SK-N-SH (cell line): Measurements from ENCODE around the gene S100A13. TPM values are rescaled to one million over a fixed set of nuclear protein-coding genes. Genes with fewer than 3 reads are reported as not detected.

Experiments used
- CTCF ChIA-PET: fragments of 300-600, 350-600 bp; formaldehyde crosslinking; extraction: SDS; loops from one replicate; lab custom pipeline; 2021; lab: Yijun Ruan, JAX
- POLR2A ChIA-PET: fragments of 350-600 bp; sonication (Branson Sonifier 250); formaldehyde crosslinking; extraction: SDS; loops from one replicate; lab custom pipeline; 2020; ENCODE audit warnings: antibody characterized with exemption, inconsistent platforms; lab: Yijun Ruan, JAX
- DNase-seq: peaks from one replicate; pipeline ENCODE4 v3.0.0; 2012
- H2AFZ ChIP-seq: fragments of 200-600 bp; sonication (generic); 2 replicates; pipeline ENCODE4 v1.8.1; 2016; ENCODE audit warnings: antibody characterized with exemption, mild to moderate bottlenecking, low read depth
- H3F3A ChIP-seq: fragments of 200-600 bp; sonication (generic); replicated peaks from 2 replicates; pipeline ENCODE3; 2016; ENCODE audit warnings: antibody characterized with exemption, mild to moderate bottlenecking; ENCODE audit not compliant: insufficient read depth
- H3K27ac ChIP-seq, 2 experiments: fragments of 200-500 bp in 1 of 2; fragments of 200-600 bp in 1 of 2; sonication (Bioruptor generic) in 1 of 2; sonication (generic), shearing (Covaris generic) in 1 of 2; 2 replicates each; pipeline versions ENCODE4 v1.5.1 to v1.6.1; 2014 to 2016; ENCODE audit warnings: low read depth in 2 of 2, inconsistent platforms in 1 of 2, low read length in 1 of 2, mild to moderate bottlenecking in 1 of 2, mixed read lengths in 1 of 2
- H3K27me3 ChIP-seq: fragments of 200-600 bp; sonication (generic), shearing (Covaris generic); 2 replicates; pipeline ENCODE4 v1.6.1; 2016; ENCODE audit warnings: mixed run types; ENCODE audit not compliant: insufficient read depth
- H3K36me3 ChIP-seq, 2 experiments: fragments of 200-500 bp in 1 of 2; fragments of 200-600 bp in 1 of 2; sonication (Bioruptor generic) in 1 of 2; sonication (generic) in 1 of 2; replicated peaks in 1 of 2; 2 replicates each; pipeline versions ENCODE3 to v1.5.1; 2014 to 2016; ENCODE audit warnings: low read length in 1 of 2, mild to moderate bottlenecking in 1 of 2; ENCODE audit not compliant: insufficient read depth in 2 of 2, control insufficient read depth in 1 of 2
- H3K4me1 ChIP-seq, 2 experiments: fragments of 200-500 bp in 1 of 2; fragments of 200-600 bp in 1 of 2; sonication (Bioruptor generic) in 1 of 2; sonication (generic), shearing (Covaris generic) in 1 of 2; 2 replicates each; pipeline versions ENCODE4 v1.5.1 to v1.6.1; 2014 to 2016; ENCODE audit warnings: low read depth in 1 of 2, low read length in 1 of 2, mixed run types in 1 of 2; ENCODE audit not compliant: insufficient read depth in 2 of 2, control insufficient read depth in 1 of 2
- H3K4me2 ChIP-seq: fragments of 200-600 bp; sonication (generic), shearing (Covaris generic); 2 replicates; pipeline ENCODE4 v1.6.1; 2017; ENCODE audit warnings: mixed run types
- H3K4me3 ChIP-seq, 2 experiments: fragments of 200-500 bp in 1 of 2; fragments of 200-600 bp in 1 of 2; sonication (Bioruptor generic) in 1 of 2; sonication (generic), shearing (Covaris generic) in 1 of 2; 2 replicates each; pipeline versions ENCODE4 v1.5.1 to v1.8.1; 2014 to 2016; ENCODE audit warnings: low read depth in 2 of 2, inconsistent platforms in 1 of 2, low read length in 1 of 2, mild to moderate bottlenecking in 1 of 2, mixed read lengths in 1 of 2, moderate library complexity in 1 of 2
- H3K79me2 ChIP-seq: fragments of 200-600 bp; sonication (generic); 2 replicates; pipeline ENCODE4 v1.8.1; 2017; ENCODE audit warnings: mild to moderate bottlenecking; ENCODE audit not compliant: insufficient read depth
- H3K9ac ChIP-seq: fragments of 200-600 bp; sonication (generic); 2 replicates; pipeline ENCODE4 v1.6.1; 2017; ENCODE audit warnings: mixed run types
- H3K9me2 ChIP-seq: fragments of 200-600 bp; sonication (generic); 2 replicates; pipeline ENCODE4 v1.6.1; 2017; ENCODE audit warnings: mixed run types
- H3K9me3 ChIP-seq: fragments of 200-600 bp; sonication (generic); 2 replicates; pipeline ENCODE4 v1.6.1; 2017; ENCODE audit warnings: mixed run types, mild to moderate bottlenecking, moderate library complexity
- H4K20me1 ChIP-seq: fragments of 200-600 bp; sonication (generic); 2 replicates; pipeline ENCODE4 v1.6.1; 2017; ENCODE audit warnings: mild to moderate bottlenecking, mixed run types; ENCODE audit not compliant: insufficient read depth
- CHD2 ChIP-seq: fragments of 150-350 bp; IDR thresholded peaks from 2 replicates; pipeline ENCODE4 v1.6.1; 2018; ENCODE audit warnings: low read length; ENCODE audit not compliant: partially characterized antibody
- ELF1 ChIP-seq: IDR thresholded peaks from 2 replicates; pipeline ENCODE4 v1.4.0; 2012
- EZH2phosphoT487 ChIP-seq: fragments of 200-600 bp; sonication (generic); IDR thresholded peaks from 2 replicates; pipeline ENCODE4 v1.6.1; 2017; ENCODE audit warnings: low read depth, mixed run types, mild to moderate bottlenecking, antibody characterized with exemption, moderate library complexity, borderline replicate concordance
- FOXM1 ChIP-seq: IDR thresholded peaks from 2 replicates; pipeline ENCODE4 v1.4.0; 2012; ENCODE audit warnings: low read depth, mild to moderate bottlenecking
- MXI1 ChIP-seq: IDR thresholded peaks from 2 replicates; pipeline ENCODE4 v1.6.1; 2012; ENCODE audit warnings: mild to moderate bottlenecking, low read depth, low read length, improper control_type of control experiment
- POLR2AphosphoS5 ChIP-seq: IDR thresholded peaks from 2 replicates; pipeline ENCODE4 v1.6.1; 2012; ENCODE audit warnings: low read depth, low read length
- RAD21 ChIP-seq: IDR thresholded peaks from 2 replicates; pipeline ENCODE4 v1.6.1; 2012; ENCODE audit warnings: mild to moderate bottlenecking, low read length
- RCOR1 ChIP-seq: fragments of 150-350 bp; IDR thresholded peaks from 2 replicates; pipeline ENCODE4 v1.6.1; 2017; ENCODE audit warnings: antibody characterized with exemption, low read length
- RFX5 ChIP-seq: IDR thresholded peaks from 2 replicates; pipeline ENCODE4 v1.6.1; 2012; ENCODE audit warnings: mild to moderate bottlenecking, improper control_type of control experiment, low read length
- TAF1 ChIP-seq: IDR thresholded peaks from 2 replicates; pipeline ENCODE4 v1.6.1; 2012; ENCODE audit warnings: low read depth, mild to moderate bottlenecking, low read length, moderate library complexity, borderline replicate concordance
- TEAD4 ChIP-seq: IDR thresholded peaks from 2 replicates; pipeline ENCODE4 v1.4.0; 2012; ENCODE audit warnings: mild to moderate bottlenecking, borderline replicate concordance; ENCODE audit not compliant: insufficient read depth
- WGBS: methylation state at CpG from one replicate; pipeline ENCODE4 v1.1.6; 2017; ENCODE audit warnings: low lambda C conversion rate; 5-methylcytosine and 5-hydroxymethylcytosine counted together
- polyA plus RNA-seq, 3 experiments: library from polyadenylated mRNA; depleted of rRNA; stranded (reverse); fragments of >200 nt; gene quantifications; 2 replicates each; pipeline ENCODE4 v1.2.3, GENCODE V29; 2012
- TF ChIP-seq, protein P1 (sequence below): IDR thresholded peaks from 2 replicates; pipeline ENCODE4 v1.4.0; 2012; ENCODE audit warnings: low read depth, borderline replicate concordance
- TF ChIP-seq, protein P2 (sequence below): fragments of 200-600 bp; sonication (generic); IDR thresholded peaks from 2 replicates; pipeline ENCODE4 v1.6.1; 2017; ENCODE audit warnings: antibody characterized with exemption, mild to moderate bottlenecking, moderate library complexity
- TF ChIP-seq, protein P3 (sequence below): IDR thresholded peaks from 2 replicates; pipeline ENCODE4 v1.6.1; 2012; ENCODE audit warnings: mild to moderate bottlenecking, low read depth, low read length, moderate library complexity

S100A13 gene
- polyA plus RNA-seq, 1 of the 3 experiments (the other 2 are of a cell fraction), result 12.3 TPM

DNA sequence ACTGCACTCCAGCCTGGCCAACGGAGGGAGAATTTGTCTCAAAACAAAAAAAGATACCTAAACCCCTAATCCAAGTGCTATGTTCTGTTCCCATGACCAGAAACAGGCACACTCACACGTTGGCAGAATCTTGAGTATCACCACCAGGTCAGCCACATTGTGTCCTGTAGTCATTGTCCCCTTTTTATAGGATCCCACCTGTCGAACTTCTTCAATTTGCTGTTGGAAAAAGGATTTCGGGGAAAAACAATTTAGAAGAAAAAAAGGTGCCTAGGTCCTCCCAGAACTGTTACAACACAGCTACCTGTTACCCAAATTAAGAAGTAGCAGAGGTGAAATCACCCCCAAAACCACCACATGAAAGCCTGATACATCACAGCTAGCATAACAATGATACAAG is 40.1 kb upstream of the S100A13 start:
- Histone ChIP-seq H3K27ac (no peak overlapping the region), H3K4me3 (no peak overlapping the region), H3K4me2 (no peak overlapping the region), H3K79me2 (peaks cover 47% of the 10 kb centered on the region), H3K9me2 (no peaks in the 10 kb centered on the region), H3K27me3 (no peaks in the 10 kb centered on the region), H3K36me3 (peaks cover 56 to 71% of the 10 kb centered on the region in 2 experiments), H2AFZ (no peak overlapping the region), H3K4me1 (peaks cover 7% of the 10 kb centered on the region in 2 experiments; a peak in 2 of 4 replicates), H4K20me1 (no peaks in the 10 kb centered on the region), H3F3A (peaks cover 56% of the 10 kb centered on the region), H3K9ac (no peak overlapping the region), H3K9me3 (no peaks in the 10 kb centered on the region)
- 90% methylated on average over 4 of the region's 4 CpGs for WGBS
- DNase-seq, result no peak
- ChIA-PET POLR2A (no interaction called here), CTCF (interaction anchor here (1.0 to 3.0 kb wide), 3 partner anchors 9 to 95 kb away, joined by 3 to 21 read pairs (median 6); partner anchors contain the start of genes NPR1 and SNAPIN)
- TF ChIP-seq ELF1, result no peak
- no peak for TF ChIP-seq RFX5
- TF ChIP-seq RAD21, result no peak
- no peak for TF ChIP-seq CHD2
- TF ChIP-seq TEAD4, result no peak
- TF ChIP-seq EZH2phosphoT487, result no peak
- TF ChIP-seq, protein P1, sequence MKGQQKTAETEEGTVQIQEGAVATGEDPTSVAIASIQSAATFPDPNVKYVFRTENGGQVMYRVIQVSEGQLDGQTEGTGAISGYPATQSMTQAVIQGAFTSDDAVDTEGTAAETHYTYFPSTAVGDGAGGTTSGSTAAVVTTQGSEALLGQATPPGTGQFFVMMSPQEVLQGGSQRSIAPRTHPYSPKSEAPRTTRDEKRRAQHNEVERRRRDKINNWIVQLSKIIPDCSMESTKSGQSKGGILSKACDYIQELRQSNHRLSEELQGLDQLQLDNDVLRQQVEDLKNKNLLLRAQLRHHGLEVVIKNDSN, result no peak
- TF ChIP-seq FOXM1, result no peak
- TF ChIP-seq, protein P2, sequence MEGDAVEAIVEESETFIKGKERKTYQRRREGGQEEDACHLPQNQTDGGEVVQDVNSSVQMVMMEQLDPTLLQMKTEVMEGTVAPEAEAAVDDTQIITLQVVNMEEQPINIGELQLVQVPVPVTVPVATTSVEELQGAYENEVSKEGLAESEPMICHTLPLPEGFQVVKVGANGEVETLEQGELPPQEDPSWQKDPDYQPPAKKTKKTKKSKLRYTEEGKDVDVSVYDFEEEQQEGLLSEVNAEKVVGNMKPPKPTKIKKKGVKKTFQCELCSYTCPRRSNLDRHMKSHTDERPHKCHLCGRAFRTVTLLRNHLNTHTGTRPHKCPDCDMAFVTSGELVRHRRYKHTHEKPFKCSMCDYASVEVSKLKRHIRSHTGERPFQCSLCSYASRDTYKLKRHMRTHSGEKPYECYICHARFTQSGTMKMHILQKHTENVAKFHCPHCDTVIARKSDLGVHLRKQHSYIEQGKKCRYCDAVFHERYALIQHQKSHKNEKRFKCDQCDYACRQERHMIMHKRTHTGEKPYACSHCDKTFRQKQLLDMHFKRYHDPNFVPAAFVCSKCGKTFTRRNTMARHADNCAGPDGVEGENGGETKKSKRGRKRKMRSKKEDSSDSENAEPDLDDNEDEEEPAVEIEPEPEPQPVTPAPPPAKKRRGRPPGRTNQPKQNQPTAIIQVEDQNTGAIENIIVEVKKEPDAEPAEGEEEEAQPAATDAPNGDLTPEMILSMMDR, result no peak
- TF ChIP-seq RCOR1, result no peak
- TF ChIP-seq, protein P3, sequence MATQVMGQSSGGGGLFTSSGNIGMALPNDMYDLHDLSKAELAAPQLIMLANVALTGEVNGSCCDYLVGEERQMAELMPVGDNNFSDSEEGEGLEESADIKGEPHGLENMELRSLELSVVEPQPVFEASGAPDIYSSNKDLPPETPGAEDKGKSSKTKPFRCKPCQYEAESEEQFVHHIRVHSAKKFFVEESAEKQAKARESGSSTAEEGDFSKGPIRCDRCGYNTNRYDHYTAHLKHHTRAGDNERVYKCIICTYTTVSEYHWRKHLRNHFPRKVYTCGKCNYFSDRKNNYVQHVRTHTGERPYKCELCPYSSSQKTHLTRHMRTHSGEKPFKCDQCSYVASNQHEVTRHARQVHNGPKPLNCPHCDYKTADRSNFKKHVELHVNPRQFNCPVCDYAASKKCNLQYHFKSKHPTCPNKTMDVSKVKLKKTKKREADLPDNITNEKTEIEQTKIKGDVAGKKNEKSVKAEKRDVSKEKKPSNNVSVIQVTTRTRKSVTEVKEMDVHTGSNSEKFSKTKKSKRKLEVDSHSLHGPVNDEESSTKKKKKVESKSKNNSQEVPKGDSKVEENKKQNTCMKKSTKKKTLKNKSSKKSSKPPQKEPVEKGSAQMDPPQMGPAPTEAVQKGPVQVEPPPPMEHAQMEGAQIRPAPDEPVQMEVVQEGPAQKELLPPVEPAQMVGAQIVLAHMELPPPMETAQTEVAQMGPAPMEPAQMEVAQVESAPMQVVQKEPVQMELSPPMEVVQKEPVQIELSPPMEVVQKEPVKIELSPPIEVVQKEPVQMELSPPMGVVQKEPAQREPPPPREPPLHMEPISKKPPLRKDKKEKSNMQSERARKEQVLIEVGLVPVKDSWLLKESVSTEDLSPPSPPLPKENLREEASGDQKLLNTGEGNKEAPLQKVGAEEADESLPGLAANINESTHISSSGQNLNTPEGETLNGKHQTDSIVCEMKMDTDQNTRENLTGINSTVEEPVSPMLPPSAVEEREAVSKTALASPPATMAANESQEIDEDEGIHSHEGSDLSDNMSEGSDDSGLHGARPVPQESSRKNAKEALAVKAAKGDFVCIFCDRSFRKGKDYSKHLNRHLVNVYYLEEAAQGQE, result no peak
- no peak for TF ChIP-seq POLR2AphosphoS5
- TF ChIP-seq TAF1, result no peak
- TF ChIP-seq MXI1, result no peak
- TF ChIP-seq, all 33 proteins: peak for 0
